ENCODE data around the gene COX11. TPM values are rescaled to one million over a fixed set of nuclear protein-coding genes. Genes with fewer than 3 reads are reported as not detected.

The COX11 gene
- total and polyA plus RNA-seq, 2 donors from 2014 or later, result 52.7 to 64.9 TPM

GRCh38 chr17:54992797-54993639 is 24.6 kb upstream of the COX11 start:
- H3K27me3 ChIP-seq (ENCODE audit: control insufficient read depth, insufficient read depth, low read length), result no peaks in the 10 kb centered on the region
- FAIRE-seq (peak; percentile 82), DNase-seq (peak in 2 of 5 donors; percentile 62 to 72)
- no peak overlapping the region for H3K4me3 ChIP-seq (ENCODE audit: low read length in 3 of 3)
- H3K36me3 ChIP-seq (ENCODE audit: control insufficient read depth in 2 of 3, insufficient read depth in 3 of 3, low read length in 3 of 3), result peaks cover 0 to 6% (median 0%) of the 10 kb centered on the region in 3 donors
- H3K4me1 ChIP-seq (ENCODE audit: control insufficient read depth in 2 of 3, insufficient read depth in 2 of 3, low read depth in 1 of 3, low read length in 3 of 3), result no peaks in the 10 kb centered on the region
- H3K9me3 ChIP-seq (ENCODE audit: control insufficient read depth in 2 of 3, insufficient read depth in 1 of 3, low read length in 3 of 3), result no peaks in the 10 kb centered on the region
- intact Hi-C loops (cut with DNase I), result loop anchor here (10.0 kb wide), 1 partner anchor 522 kb away; the partner anchor contains the start of gene SMIM36
- no peak overlapping the region for H3K27ac ChIP-seq (ENCODE audit: low read depth in 2 of 2, low read length in 2 of 2)
- H3K9ac ChIP-seq (ENCODE audit: low read length in 3 of 3), result no peak overlapping the region
- peak; percentile 58 for TF ChIP-seq CTCF (IDR thresholded peaks at IDR 0.05; ENCODE audit: borderline replicate concordance, extremely low read depth, insufficient read depth)

GRCh38 chr17:54991567-54991966 is 23.1 kb upstream of the COX11 start:
- Histone ChIP-seq H3K36me3 (ENCODE audit: control insufficient read depth in 2 of 3, insufficient read depth in 3 of 3, low read length in 3 of 3) (peaks cover 0 to 6% (median 0%) of the 10 kb centered on the region in 3 donors), H3K4me1 (ENCODE audit: control insufficient read depth in 2 of 3, insufficient read depth in 2 of 3, low read depth in 1 of 3, low read length in 3 of 3) (no peaks in the 10 kb centered on the region), H3K27ac (ENCODE audit: low read depth in 2 of 2, low read length in 2 of 2) (no peak overlapping the region), H3K27me3 (ENCODE audit: control insufficient read depth, insufficient read depth, low read length) (no peaks in the 10 kb centered on the region), H3K4me3 (ENCODE audit: low read length in 3 of 3) (no peak overlapping the region), H3K9ac (ENCODE audit: low read length in 3 of 3) (no peak overlapping the region), H3K9me3 (ENCODE audit: control insufficient read depth in 2 of 3, insufficient read depth in 1 of 3, low read length in 3 of 3) (no peaks in the 10 kb centered on the region)
- DNase-seq, result no peak
- intact Hi-C loops (cut with DNase I), result loop anchor here (10.0 kb wide), 1 partner anchor 523 kb away; the partner anchor contains the start of gene SMIM36
- peak; percentile 56 for FAIRE-seq
- no peak for TF ChIP-seq CTCF (IDR thresholded peaks at IDR 0.05; ENCODE audit: borderline replicate concordance, extremely low read depth, insufficient read depth)

GRCh38 chr17:54990118-54990517 is 21.7 kb upstream of the COX11 start:
- intact Hi-C loops (cut with DNase I), result loop anchor here (10.0 kb wide), 1 partner anchor 525 kb away; the partner anchor contains the start of gene SMIM36

More at GRCh38 chr17:54990118-54990517, 21.7 kb upstream of the COX11 start:
- Histone ChIP-seq H3K9ac (ENCODE audit: low read length in 3 of 3) (no peak overlapping the region), H3K27me3 (ENCODE audit: control insufficient read depth, insufficient read depth, low read length) (no peaks in the 10 kb centered on the region), H3K9me3 (ENCODE audit: control insufficient read depth in 2 of 3, insufficient read depth in 1 of 3, low read length in 3 of 3) (no peaks in the 10 kb centered on the region), H3K36me3 (ENCODE audit: control insufficient read depth in 2 of 3, insufficient read depth in 3 of 3, low read length in 3 of 3) (peaks cover 0 to 6% (median 0%) of the 10 kb centered on the region in 3 donors), H3K4me1 (ENCODE audit: control insufficient read depth in 2 of 3, insufficient read depth in 2 of 3, low read depth in 1 of 3, low read length in 3 of 3) (no peaks in the 10 kb centered on the region), H3K27ac (ENCODE audit: low read depth in 2 of 2, low read length in 2 of 2) (no peak overlapping the region), H3K4me3 (ENCODE audit: low read length in 3 of 3) (no peak overlapping the region)
- DNase-seq (no peak), FAIRE-seq (no peak)
- no peak for TF ChIP-seq CTCF (IDR thresholded peaks at IDR 0.05; ENCODE audit: borderline replicate concordance, extremely low read depth, insufficient read depth)
